GM19397 (cell line): ENCODE measurements around the gene CAMP.
"Not testable (repeated sequence)": the region's sequence is repeated elsewhere in the genome, so short reads cannot be mapped to it uniquely, and the experiment has no call there.

Experiments used
- ATAC-seq: cut with Tn5 transposase; IDR thresholded peaks from one replicate; pipeline ENCODE4 v1.9.1; 2021; ENCODE audit warnings: mild to moderate bottlenecking, moderate library complexity; ENCODE audit not compliant: unreplicated experiment

The CAMP gene, protein sequence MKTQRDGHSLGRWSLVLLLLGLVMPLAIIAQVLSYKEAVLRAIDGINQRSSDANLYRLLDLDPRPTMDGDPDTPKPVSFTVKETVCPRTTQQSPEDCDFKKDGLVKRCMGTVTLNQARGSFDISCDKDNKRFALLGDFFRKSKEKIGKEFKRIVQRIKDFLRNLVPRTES

DNA sequence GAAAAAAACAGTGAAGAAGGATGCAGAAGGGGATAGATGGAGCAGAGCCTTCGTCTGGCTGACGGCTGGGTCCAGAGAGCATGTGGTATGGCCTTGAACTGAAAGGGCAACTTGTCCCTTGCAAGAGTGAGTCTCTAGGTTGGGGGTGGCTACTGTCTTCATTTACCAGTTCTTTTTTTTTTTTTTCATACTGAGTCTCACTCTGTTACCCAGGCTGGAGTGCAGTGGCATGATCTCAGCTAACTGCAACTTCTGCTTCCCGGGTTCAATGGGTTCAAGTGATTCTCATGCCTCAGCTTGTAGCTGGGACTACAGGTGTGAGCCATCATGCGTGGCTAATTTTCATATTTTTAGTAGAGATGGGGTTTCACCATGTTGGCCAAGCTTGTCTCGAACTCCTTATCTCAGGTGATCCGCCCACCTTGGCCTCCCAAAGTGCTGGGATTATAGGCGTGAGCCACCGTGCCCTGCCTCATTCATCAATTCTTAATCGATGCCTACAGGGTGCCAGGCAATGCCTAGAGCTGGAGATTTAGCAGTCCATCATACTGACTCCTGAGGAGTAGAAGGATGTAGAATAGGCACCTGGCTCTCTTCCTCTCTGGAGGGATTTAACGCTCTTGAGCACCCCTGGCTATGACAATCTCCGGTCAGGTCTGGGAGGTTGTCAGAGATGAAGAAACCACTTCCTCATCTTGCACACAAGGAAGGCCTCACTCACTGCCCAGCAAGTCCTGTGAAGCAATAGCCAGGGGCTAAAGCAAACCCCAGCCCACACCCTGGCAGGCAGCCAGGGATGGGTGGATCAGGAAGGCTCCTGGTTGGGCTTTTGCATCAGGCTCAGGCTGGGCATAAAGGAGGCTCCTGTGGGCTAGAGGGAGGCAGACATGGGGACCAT lies at the start of gene CAMP:
Gene CAMP (plus strand): TSS at position 880 of the 898 bp plus-strand sequence. CDS start 17 bp downstream, at position 897.
- peak; percentile 60 for ATAC-seq

DNA sequence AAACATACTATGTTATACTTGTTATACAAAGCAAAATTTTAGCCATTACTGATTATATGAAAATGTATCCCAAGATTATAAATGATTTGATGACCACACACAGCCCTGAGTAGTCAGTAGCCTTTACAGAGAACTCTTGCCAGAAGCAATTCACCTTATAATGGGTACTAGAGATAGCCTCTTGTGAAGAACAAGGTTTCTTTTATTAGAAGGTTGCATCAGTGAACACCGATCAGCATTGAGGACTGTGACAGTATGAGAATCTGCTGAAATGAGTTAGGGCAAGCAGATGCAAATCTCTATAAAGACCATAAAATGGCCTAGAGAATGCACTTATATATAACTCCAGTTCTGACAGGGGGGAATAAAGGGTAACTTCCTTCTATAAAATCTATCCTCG lies 45.2 kb upstream of the CAMP start:
- no peak for ATAC-seq

DNA sequence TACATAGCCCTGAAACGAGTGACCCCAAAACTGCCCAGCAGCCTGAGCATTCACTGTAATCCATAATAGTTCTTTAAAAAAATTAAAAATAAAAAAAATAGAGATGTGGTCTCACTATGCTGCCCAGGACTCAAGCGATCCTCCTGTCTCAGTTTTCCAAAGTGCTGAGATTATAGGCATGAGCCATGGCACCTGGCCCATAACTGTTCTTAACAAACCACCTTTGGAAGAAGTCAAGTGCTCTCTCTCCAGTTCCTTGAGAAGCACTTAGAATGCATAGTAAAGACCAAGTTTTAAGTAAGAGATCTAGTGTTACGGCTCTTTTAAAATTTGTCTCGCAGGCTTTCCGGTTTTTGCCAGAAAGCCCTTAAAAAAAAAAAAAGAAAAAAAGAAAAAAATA lies 43.3 kb upstream of the CAMP start:
- ATAC-seq, result no peak

DNA sequence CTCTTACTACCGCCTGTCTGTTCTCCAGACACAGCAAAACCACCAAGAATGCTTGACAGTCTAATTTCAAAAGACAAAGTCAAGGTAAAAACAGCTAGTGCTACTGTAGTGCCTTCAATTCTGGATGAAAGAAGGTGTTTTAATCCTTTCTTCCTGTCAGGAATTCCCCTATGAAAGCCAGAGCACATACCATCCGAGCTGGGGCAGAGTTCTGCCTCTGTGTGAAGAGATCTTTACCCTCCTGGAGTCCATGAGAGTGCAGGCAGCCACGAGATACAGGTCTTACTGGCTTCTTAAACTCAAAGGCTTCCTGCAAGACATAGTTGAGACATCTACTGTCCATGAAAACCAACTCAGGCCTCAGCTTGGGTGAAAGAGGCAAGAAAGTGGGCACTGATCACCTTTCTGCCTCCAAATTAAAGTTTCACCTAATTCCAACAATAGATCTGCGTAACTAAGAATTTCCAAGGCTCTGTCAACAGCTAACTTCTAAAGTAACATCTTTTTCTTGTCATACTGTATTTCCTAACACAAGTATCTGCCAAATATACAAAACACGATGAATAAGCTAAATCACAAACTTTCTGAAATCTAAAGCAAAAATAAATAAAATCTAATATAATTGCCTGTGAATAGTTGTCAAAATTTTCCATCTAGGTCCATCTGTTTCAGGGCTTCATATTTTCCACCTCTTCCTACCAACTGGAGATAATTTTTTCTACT lies 42.6 kb upstream of the CAMP start:
- ATAC-seq, result no peak

DNA sequence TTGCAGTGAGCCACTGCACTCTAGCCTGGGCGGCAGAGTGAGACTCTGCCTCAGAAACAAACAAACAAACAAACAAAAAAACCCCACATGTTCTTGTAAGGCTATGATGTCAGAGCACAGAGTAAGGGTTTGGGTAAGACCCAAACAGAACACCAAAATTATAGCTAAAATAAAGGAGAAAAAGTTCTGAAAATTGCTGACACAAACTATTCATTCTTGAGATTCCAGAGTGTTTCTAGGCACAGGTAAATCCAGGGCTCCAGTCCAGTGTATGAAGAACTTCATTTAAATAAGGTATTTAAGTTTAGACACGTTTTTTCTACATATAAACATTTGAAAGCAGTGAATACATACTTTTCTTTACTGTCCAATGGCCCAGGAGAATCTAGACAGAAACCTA lies 39.0 kb upstream of the CAMP start:
- ATAC-seq, result no peak

DNA sequence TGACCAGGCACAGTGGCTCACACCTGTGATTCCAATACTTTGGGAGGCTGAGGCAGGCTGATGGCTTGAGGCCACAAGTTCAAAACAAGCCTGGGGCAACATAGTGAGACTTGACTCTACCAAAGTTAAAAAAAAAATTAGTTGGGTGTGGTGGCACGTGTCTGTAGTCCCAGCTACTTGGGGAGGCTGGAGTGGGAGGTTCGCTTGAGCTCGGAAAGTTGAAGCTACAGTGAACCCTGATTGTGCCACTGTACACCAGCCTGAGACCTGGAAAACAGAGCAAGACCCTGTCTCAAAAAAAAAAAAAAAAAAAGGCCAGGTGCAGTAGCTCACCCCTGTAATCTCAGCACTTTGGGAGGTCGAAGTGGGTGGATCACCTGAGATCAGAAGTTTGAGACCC lies 38.2 kb upstream of the CAMP start:
- no peak for ATAC-seq

DNA sequence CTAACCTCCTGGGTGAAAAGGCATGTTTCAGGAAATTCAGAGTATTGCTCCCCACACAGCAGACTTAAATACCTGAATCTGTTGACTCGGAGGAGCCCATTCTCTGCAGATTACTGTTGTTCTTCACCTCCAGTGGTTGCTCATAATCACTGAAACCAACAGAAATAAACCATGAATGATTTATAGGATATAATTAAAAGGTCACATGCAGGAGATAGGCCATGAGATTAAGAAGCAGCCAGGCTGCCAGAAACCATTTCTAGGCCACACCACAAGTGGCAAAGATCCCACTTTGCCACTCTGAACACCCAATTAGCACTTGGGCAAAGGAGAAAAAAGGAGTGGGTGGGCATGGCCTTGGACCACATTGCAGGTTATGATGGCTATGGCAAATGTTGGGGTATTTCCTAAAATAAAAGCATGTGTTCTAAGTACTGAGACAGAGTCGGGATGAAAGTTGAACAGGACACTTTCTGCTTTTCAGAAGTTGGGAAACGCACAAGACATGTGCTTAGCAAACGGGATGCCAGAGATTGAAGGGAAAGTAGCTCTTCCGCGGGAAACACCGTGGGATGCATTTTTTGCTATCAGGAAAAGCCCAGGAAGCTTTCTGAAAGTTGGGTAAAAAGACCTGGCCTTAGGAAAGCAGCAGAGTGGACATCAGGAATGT lies 36.5 kb upstream of the CAMP start:
- ATAC-seq, result no peak

DNA sequence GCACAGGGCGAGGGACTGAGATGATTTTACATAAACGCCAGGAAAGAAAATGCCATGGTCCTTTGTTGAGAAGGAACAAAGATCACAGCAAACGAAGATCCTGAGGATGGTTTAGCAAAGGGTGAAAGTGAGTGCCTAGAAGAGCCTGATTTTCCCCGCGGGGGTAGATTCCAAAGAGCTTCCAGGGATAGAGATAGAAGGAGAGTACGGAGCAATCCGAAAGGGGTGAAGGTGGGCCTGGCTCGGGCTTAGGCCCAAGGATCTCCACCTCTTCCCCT lies 36.1 kb upstream of the CAMP start:
- no peak for ATAC-seq

DNA sequence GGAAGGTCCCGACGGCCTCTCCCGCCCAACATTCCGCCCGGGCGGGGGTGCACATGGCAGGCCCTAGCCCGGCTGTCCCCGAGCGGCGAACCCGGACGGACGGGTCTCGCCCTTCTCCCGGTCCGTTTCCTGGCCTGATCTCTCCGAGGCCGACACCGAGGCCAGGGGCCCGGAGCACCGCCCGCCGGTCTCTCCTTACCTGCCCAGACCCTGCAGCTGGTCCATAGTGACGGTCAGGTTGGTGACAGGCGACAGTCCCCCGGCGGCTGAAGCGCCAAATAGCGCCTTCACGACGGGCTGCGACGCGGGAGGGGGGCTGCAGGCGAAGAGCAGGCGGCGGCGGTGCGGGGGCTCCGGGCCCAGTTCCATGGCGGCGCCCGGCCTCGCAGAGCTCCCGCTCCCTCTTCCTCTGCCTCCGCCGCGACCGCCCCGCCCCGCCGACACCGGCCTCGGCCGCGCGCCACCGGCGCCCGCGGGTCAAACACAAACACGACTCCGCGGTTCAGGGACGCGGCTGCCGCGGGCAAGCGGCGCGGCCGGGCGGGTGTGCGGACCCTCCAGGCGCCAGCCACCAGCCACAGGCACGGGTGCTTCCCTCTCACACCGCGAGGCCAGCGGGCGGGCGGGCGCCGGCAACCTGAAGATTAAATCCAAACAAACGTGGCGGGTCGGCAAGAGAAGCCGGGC lies 35.6 kb upstream of the CAMP start:
- ATAC-seq, result peak; percentile 24

DNA sequence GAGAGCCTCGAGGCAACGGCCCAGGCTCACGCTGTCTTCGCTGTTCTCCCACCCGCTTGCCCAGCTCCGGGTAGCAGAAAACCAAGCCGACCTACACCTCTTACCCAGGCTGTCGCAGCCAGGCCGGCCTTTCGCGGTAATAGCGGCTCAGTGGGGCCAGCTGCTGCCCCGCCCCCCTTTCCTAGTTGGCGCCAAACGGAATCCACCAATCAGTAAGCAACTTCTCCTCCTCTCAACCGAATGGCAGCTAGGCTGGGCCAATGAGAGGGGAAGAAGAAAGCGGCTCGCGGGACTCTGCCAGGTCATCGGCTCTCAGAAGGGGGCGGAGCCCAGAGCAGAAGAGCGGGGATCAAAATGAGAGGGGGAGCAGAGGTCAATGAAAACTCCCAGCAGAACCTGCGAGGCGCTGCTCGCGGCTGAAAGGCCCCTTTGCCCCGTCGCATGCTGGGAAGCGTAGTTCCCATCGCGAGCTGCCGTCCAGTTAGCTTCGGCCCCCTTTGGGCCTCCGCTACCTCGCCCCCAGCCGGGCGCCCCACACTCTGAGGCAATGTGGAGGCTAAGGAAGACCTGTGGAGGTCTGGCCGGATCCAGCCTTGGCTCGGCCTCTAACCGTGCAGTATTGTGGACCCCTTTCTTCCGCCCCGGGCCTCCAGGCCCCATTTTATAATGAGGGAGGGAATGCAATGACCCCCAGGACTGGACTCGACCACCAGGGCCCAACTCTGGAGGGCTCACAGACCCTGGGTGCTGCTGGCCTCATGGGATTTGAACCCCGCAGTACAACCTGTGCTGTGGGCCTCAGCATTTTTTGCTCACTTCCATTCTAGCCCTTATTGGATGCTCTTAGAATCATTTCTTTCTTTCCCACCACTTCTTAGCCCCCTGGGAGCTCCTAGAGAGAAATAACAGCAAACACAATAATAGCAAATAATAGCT lies 34.8 kb upstream of the CAMP start, which contains the start of gene CDC25A:
Gene CDC25A (minus strand): TSS at position 152 of the 936 bp plus-strand sequence. CDS start 470 bp downstream, outside the sequence.
- ATAC-seq, result peak; percentile 85

DNA sequence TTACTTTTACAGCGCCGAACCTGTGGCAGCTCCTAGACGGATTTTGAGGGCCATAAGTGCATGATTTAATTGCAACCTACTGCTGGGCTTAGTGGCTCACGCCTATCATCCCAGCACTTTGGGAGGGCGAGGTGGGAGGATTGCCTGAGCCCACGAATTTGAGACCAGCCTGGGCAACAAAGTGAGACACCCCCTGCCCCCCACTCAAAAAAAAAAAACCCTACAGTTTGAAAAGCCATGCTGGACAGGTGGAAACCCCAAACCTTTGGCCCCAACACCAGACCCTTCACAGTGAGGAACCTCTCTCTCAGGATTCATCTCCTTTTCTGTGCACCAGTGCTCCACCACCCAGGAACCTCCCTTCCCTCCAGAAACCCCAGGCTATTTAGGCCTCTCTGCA lies 34.0 kb upstream of the CAMP start:
- no peak for ATAC-seq

DNA sequence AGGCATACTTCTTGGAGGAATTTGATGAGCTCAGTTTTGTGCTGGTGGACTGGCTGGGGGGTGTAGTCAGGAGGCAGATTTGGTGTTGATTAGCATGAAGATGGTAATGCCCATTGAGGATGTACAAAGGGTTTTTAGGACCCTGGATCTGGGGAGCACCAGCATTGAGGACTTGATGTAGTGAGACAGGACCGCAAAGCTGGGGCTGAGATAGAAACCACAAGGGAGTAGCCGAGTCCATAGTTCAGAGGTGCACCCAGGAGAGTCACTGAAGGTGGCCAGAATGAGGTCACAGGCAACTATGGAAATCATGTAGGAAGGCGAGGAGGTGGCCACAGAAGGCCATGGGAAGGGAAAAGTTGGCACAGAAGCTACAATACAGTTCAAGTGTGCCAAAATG lies 32.4 kb upstream of the CAMP start:
- ATAC-seq, result no peak

DNA sequence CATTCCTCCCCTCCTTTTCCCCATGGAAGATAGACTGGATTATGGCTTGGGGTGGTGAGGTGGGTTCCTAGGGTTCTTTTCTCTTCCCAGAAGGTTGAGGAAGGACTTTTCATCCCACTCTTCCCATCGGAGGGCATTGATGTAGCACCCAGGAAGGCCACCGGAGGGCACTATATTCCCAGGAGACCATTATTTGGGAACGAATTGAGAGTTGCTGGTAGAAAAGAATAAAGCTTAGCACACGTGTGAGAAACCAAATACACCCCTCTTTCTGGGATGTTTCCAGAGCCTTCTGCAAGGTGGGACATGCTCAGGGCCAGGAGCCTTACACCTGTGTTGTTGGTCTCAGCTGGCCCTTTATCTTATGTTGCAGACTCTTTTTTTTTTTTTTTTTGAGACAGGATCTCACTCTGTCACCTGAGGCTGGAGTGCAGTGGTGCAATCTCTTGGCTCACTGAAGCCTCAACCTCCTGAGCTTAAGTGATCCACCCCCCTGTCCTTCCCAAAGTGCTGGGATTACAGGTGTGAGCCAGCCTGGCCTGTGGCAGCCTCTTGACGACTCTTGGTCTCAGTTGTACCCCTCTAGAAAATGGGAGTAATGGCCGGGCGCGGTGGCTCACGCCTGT lies 28.7 kb upstream of the CAMP start:
- no peak for ATAC-seq

DNA sequence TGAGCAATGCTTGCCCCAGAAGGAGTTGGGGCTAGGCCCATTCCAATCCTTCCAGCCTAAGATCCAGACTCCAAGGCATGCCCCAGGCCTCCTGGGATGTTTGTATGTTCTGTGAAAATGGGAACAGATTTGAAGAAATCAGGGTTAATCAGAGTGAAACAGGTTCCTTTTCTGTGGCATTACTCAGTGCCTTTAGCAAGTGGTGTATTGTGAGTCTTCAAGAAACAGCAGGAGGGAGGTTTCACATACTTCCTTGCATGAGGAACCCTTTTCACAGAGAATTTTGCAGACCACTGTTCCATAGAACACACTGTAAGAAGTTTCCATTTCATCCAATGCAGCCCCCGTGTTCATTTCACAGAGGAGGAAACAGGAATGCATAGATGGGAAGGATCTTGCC lies 26.7 kb upstream of the CAMP start:
- ATAC-seq, result no peak

DNA sequence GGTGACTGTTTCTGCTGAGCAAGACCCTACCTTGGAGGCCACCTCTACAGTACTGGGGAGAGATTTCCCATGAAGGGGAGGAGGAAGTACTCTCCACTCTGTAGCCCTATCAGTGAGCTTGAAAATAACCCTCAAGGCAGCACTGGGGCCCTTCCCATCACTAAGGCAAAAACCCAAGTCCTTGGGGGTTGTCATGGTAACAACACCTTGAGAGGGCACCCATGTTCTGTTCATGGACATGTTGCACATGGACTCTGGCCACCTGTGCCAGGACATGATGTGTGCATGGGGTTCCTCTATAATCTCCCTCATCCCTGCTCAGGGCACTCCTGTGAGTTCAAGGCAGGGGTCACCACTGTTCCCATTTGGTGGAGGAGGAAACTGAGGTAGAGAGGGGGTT lies 24.2 kb upstream of the CAMP start:
- ATAC-seq, result no peak

DNA sequence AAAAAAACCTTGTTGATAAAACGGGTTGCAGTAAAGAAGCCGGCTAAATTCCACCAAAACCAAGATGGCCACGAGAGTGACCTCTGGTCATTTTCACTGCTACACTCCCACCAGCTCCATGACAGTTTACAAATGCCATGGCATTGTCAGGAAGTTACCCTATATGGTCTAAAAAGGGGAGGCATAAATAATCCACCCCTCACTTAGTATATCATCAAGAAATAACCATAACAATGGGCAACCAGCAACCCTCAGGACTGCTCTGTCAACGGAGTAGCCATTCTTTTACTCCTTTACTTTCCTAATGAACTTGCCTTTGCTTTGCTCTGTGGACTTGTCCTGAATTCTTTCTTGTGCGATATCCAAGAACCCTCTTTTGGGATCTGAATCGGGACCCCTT lies 20.7 kb upstream of the CAMP start:
- ATAC-seq, result no peak

DNA sequence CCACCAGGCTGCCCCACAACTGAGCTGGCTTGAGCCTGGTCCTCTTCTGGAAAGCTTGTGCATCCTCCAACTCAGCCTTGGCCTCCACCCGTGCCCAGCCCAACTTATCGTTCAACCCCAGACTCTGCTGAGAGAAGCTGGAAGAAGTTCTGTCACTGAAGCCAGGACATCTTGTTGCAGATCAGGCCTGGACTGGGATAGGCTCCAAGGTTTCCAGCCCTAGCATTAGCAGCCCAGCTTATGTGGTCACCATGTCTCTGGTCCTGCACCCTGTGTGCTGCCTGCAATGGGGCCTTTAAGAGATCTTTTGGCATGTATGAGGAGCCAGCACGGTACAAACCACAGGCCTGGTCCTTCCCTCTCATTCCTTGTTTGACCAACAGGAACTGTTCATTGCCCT lies 15.2 kb upstream of the CAMP start:
- ATAC-seq, result no peak

DNA sequence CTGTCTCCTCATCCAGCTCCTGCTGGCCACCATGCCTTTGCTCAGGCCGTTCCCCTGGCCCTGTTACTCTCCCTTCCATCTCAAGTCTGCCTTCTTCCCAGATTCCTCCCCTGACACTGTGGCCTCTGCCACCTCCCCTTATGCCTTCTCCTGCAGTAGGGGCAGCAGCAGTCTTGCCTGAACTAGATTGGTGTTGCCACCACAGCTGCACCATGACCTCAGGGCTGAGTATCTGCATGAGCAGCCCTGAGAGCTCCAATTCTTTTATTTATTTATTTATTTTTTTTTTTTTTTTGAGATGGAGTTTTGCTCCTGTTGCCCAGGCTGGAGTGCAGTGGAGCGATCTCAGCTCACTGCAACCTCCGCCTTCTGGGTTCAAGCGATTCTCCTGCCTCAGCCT lies 13.8 kb upstream of the CAMP start:
- no peak for ATAC-seq

DNA sequence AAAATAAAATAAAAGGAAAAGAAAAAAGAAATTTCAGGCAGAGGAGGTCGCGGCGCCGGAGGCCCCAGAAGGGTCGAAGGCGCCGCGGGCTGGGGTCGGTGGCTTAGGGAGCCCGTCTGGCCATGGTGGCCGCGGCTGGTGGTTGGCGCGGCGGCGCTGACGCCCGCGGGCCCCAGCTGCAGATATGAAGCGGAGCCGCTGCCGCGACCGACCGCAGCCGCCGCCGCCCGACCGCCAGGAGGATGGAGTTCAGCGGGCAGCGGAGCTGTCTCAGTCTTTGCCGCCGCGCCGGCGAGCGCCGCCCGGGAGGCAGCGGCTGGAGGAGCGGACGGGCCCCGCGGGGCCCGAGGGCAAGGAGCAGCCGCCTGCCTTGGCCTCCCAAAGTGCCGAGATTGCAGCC lies 12.8 kb upstream of the CAMP start:
- not testable (repeated sequence) for ATAC-seq
